ENCODE results near the gene SLC35B4. TPM values are rescaled to one million over a fixed set of nuclear protein-coding genes. Genes with fewer than 3 reads are reported as not detected.
A peak's percentile ranks its signal among the peaks of the same experiment; 100 is the strongest.

SLC35B4 gene
- total RNA-seq, 1 donor from 2014 or later = 25.4 TPM

GRCh38 chr7:134353411-134353810 is 36.7 kb upstream of the SLC35B4 start:
- no peak for TF ChIP-seq CTCF (IDR thresholded peaks at IDR 0.05; ENCODE audit: unreplicated experiment)
- Mint-ChIP-seq H3K9me3 (peaks cover 5% of the 10 kb centered on the region), H3K27ac (no peak overlapping the region), H3K4me1 (peaks cover 12% of the 10 kb centered on the region), H3K27me3 (ENCODE audit: low read depth) (peaks cover 1% of the 10 kb centered on the region), H3K4me3 (no peak overlapping the region), H3K36me3 (no peaks in the 10 kb centered on the region)
- no peak for DNase-seq (ENCODE audit: low spot score in 2 of 2, unreplicated experiment in 2 of 2)

- H3K4me1 Mint-ChIP-seq = peaks cover 14% of the 10 kb centered on the region
- DNase-seq (ENCODE audit: low spot score in 2 of 2, unreplicated experiment in 2 of 2) = no peak
Observed at GRCh38 chr7:134351424-134351823, 34.7 kb upstream of the SLC35B4 start.

GRCh38 chr7:134350709-134351108 is 34.0 kb upstream of the SLC35B4 start:
- no peaks in the 10 kb centered on the region for H3K36me3 Mint-ChIP-seq
- H3K9me3 Mint-ChIP-seq = peaks cover 5% of the 10 kb centered on the region
- no peak for TF ChIP-seq CTCF (IDR thresholded peaks at IDR 0.05; ENCODE audit: unreplicated experiment)
- H3K27ac Mint-ChIP-seq = no peak overlapping the region
- DNase-seq (ENCODE audit: low spot score in 2 of 2, unreplicated experiment in 2 of 2) = no peak
- H3K4me1 Mint-ChIP-seq = peaks cover 19% of the 10 kb centered on the region
- H3K4me3 Mint-ChIP-seq = no peak overlapping the region
- H3K27me3 Mint-ChIP-seq (ENCODE audit: low read depth) = peaks cover 2% of the 10 kb centered on the region

More at GRCh38 chr7:134351424-134351823, 34.7 kb upstream of the SLC35B4 start:
- Mint-ChIP-seq H3K27ac (no peak overlapping the region), H3K36me3 (no peaks in the 10 kb centered on the region), H3K4me3 (no peak overlapping the region), H3K9me3 (peaks cover 5% of the 10 kb centered on the region), H3K27me3 (ENCODE audit: low read depth) (peaks cover 1% of the 10 kb centered on the region)
- no peak for TF ChIP-seq CTCF (IDR thresholded peaks at IDR 0.05; ENCODE audit: unreplicated experiment)

- Mint-ChIP-seq H3K27me3 (ENCODE audit: low read depth) (peaks cover 17% of the 10 kb centered on the region), H3K9me3 (peaks cover 5% of the 10 kb centered on the region), H3K27ac (no peak overlapping the region), H3K4me1 (peaks cover 22% of the 10 kb centered on the region), H3K4me3 (no peak overlapping the region), H3K36me3 (no peaks in the 10 kb centered on the region)
- no peak for TF ChIP-seq CTCF (IDR thresholded peaks at IDR 0.05; ENCODE audit: unreplicated experiment)
- DNase-seq (ENCODE audit: low spot score in 2 of 2, unreplicated experiment in 2 of 2) = no peak
Observed at GRCh38 chr7:134347567-134347966, 30.8 kb upstream of the SLC35B4 start.

- no peak for TF ChIP-seq CTCF (IDR thresholded peaks at IDR 0.05; ENCODE audit: unreplicated experiment)
- H3K27ac Mint-ChIP-seq = peak overlapping the region; percentile 19
- peaks cover 4% of the 10 kb centered on the region for H3K9me3 Mint-ChIP-seq
- H3K4me1 Mint-ChIP-seq = peaks cover 10% of the 10 kb centered on the region
- no peaks in the 10 kb centered on the region for H3K36me3 Mint-ChIP-seq
- H3K27me3 Mint-ChIP-seq (ENCODE audit: low read depth) = peaks cover 28% of the 10 kb centered on the region
- H3K4me3 Mint-ChIP-seq = no peak overlapping the region
- DNase-seq (ENCODE audit: low spot score in 2 of 2, unreplicated experiment in 2 of 2) = no peak
Observed at GRCh38 chr7:134343796-134344195, 27.1 kb upstream of the SLC35B4 start.

GRCh38 chr7:134343136-134343535 is 26.4 kb upstream of the SLC35B4 start:
- H3K27ac Mint-ChIP-seq = no peak overlapping the region
- DNase-seq (ENCODE audit: low spot score in 2 of 2, unreplicated experiment in 2 of 2) = no peak
- TF ChIP-seq CTCF (IDR thresholded peaks at IDR 0.05; ENCODE audit: unreplicated experiment) = no peak
- H3K4me3 Mint-ChIP-seq = no peak overlapping the region
- peaks cover 28% of the 10 kb centered on the region for H3K27me3 Mint-ChIP-seq (ENCODE audit: low read depth)
- peaks cover 5% of the 10 kb centered on the region for H3K9me3 Mint-ChIP-seq
- H3K36me3 Mint-ChIP-seq = no peaks in the 10 kb centered on the region
- peaks cover 10% of the 10 kb centered on the region for H3K4me1 Mint-ChIP-seq

Measured in mesothelial cell of epicardium (in vitro differentiated cells).